ENCODE measurements around the gene VSNL1. TPM values are rescaled to one million over a fixed set of nuclear protein-coding genes. Genes with fewer than 3 reads are reported as not detected.

Gene VSNL1
- polyA plus RNA-seq, 1 of the 3 experiments (the other 2 are of a cell fraction), result 1.3 TPM

DNA sequence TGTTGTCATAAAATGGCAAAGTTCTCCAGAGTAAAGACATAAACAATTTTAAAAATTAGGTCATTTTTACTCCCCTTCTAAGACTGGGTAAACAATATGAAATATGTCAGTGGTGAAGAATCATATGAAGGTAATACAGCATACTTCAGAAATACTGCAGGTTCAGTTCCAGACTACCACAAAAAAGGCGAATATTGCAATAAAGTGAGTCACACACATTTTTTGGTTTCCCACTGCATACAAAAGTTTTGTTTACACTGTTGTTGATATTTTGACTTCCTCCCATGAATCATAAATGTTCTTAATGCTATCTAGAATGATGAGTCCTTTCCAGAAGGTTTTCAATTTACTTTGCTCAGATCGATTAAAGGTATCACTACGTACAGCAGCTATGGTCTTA lies 139.6 kb downstream of the VSNL1 start:
- Histone ChIP-seq H3K79me2 (ENCODE audit: insufficient read depth) (no peaks in the 10 kb centered on the region), H3K36me3 (replicated peaks in 1 of 2; ENCODE audit: control insufficient read depth in 1 of 2, insufficient read depth in 2 of 2, low read length in 1 of 2) (peaks cover 69% of the 10 kb centered on the region in 2 experiments), H2AFZ (ENCODE audit: low read depth) (no peak overlapping the region), H3K27me3 (ENCODE audit: insufficient read depth) (no peaks in the 10 kb centered on the region), H4K20me1 (ENCODE audit: insufficient read depth) (no peaks in the 10 kb centered on the region), H3F3A (replicated peaks; ENCODE audit: insufficient read depth) (peaks cover 1% of the 10 kb centered on the region), H3K9me3 (no peaks in the 10 kb centered on the region), H3K4me2 (no peak overlapping the region), H3K4me3 (ENCODE audit: low read depth in 2 of 2, low read length in 1 of 2) (no peak overlapping the region), H3K4me1 (ENCODE audit: control insufficient read depth in 1 of 2, insufficient read depth in 2 of 2, low read depth in 1 of 2, low read length in 1 of 2) (peaks cover 0 to 1% of the 10 kb centered on the region in 2 experiments; a peak in 2 of 4 replicates), H3K9me2 (0 out of 2 replicates have a peak, but pooled peaks cover under 1% of the 10 kb centered on the region), H3K9ac (no peak overlapping the region), H3K27ac (ENCODE audit: low read depth in 2 of 2, low read length in 1 of 2) (no peak overlapping the region)
- TF ChIP-seq TEAD4 (IDR thresholded peaks at IDR 0.05; ENCODE audit: borderline replicate concordance, insufficient read depth), result no peak
- no peak for TF ChIP-seq JUND (IDR thresholded peaks at IDR 0.05)
- TF ChIP-seq, protein P1, sequence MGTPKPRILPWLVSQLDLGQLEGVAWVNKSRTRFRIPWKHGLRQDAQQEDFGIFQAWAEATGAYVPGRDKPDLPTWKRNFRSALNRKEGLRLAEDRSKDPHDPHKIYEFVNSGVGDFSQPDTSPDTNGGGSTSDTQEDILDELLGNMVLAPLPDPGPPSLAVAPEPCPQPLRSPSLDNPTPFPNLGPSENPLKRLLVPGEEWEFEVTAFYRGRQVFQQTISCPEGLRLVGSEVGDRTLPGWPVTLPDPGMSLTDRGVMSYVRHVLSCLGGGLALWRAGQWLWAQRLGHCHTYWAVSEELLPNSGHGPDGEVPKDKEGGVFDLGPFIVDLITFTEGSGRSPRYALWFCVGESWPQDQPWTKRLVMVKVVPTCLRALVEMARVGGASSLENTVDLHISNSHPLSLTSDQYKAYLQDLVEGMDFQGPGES (IDR thresholded peaks at IDR 0.05; ENCODE audit: low read depth, low read length), result no peak
- no peak for TF ChIP-seq NRF1 (IDR thresholded peaks at IDR 0.05; ENCODE audit: low read depth, low read length)
- TF ChIP-seq RCOR1 (IDR thresholded peaks at IDR 0.05; ENCODE audit: low read length), result no peak
- 94% methylated on average over 3 of the region's 3 CpGs for WGBS (ENCODE audit: low lambda C conversion rate)
- ChIA-PET POLR2A (no interaction called here), CTCF (interaction anchor here (1.1 to 23.7 kb wide), 4 partner anchors 9 to 53 kb away, joined by 3 to 471 read pairs (median 14); no protein-coding TSS in a partner anchor)
- DNase-seq, result no peak

DNA sequence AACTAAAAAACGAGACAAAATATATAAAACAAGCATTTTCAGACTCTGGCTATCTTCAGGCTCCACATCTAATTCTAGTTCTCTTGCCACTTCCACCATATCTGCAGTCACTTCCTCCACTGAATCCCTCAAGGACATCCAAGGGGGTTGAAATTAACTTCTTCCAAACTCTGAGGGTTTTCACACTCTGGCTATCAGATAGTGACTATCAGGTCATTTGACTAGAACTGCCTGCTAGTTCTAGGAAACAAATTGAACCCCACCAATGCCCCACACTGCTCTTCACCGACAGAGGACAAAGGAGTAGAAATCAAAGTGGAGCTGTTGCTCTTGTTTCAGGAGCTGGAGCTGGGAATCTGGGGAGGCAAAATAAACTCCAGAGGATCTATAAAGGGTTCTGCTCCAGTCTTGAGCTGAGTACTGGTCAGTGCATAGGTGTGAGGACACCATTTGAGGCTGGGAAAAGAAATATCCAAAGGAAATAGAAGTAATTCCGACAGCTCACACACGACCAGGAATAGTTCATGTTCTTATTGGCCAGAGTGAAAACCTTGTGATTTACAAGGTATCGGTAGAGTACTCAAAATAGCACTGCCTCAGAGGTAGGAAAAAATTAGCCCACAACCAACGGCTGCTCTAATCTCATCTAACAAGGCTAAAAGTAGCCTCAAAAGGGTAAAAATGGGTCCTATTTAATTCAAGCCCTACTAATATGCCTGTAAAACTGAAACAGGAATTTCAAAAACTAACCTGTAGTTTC lies 141.8 kb downstream of the VSNL1 start:
- H4K20me1 ChIP-seq (ENCODE audit: insufficient read depth), result no peaks in the 10 kb centered on the region
- 91% methylated on average over 6 of the region's 6 CpGs for WGBS (ENCODE audit: low lambda C conversion rate)
- no peaks in the 10 kb centered on the region for H3K79me2 ChIP-seq (ENCODE audit: insufficient read depth)
- H3K9ac ChIP-seq, result no peak overlapping the region
- no peak overlapping the region for H3K4me2 ChIP-seq
- no peaks in the 10 kb centered on the region for H3K27me3 ChIP-seq (ENCODE audit: insufficient read depth)
- TF ChIP-seq, protein P2, sequence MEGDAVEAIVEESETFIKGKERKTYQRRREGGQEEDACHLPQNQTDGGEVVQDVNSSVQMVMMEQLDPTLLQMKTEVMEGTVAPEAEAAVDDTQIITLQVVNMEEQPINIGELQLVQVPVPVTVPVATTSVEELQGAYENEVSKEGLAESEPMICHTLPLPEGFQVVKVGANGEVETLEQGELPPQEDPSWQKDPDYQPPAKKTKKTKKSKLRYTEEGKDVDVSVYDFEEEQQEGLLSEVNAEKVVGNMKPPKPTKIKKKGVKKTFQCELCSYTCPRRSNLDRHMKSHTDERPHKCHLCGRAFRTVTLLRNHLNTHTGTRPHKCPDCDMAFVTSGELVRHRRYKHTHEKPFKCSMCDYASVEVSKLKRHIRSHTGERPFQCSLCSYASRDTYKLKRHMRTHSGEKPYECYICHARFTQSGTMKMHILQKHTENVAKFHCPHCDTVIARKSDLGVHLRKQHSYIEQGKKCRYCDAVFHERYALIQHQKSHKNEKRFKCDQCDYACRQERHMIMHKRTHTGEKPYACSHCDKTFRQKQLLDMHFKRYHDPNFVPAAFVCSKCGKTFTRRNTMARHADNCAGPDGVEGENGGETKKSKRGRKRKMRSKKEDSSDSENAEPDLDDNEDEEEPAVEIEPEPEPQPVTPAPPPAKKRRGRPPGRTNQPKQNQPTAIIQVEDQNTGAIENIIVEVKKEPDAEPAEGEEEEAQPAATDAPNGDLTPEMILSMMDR (IDR thresholded peaks at IDR 0.05), result no peak
- TF ChIP-seq FOSL2 (IDR thresholded peaks at IDR 0.05; ENCODE audit: borderline replicate concordance, low read depth) (no peak), GATA2 (CRISPR knock-in tag; IDR thresholded peaks at IDR 0.05) (no peak), FOXJ3 (CRISPR knock-in tag; IDR thresholded peaks at IDR 0.05) (no peak), JUND (IDR thresholded peaks at IDR 0.05) (no peak), SMC3 (IDR thresholded peaks at IDR 0.05; ENCODE audit: low read depth, low read length) (no peak)
- H3K4me1 ChIP-seq (ENCODE audit: control insufficient read depth in 1 of 2, insufficient read depth in 2 of 2, low read depth in 1 of 2, low read length in 1 of 2), result no peaks in the 10 kb centered on the region; a peak in 1 of 4 replicates
- ChIA-PET CTCF (interaction anchor here (1.0 to 2.1 kb wide), 6 partner anchors 9 to 467 kb away, joined by 3 to 13 read pairs (median 5); no protein-coding TSS in a partner anchor), POLR2A (no interaction called here)
- no peak overlapping the region for H3K4me3 ChIP-seq (ENCODE audit: low read depth in 2 of 2, low read length in 1 of 2)
- H3F3A ChIP-seq (replicated peaks; ENCODE audit: insufficient read depth), result no peaks in the 10 kb centered on the region
- peaks cover 60 to 70% of the 10 kb centered on the region in 2 experiments for H3K36me3 ChIP-seq (replicated peaks in 1 of 2; ENCODE audit: control insufficient read depth in 1 of 2, insufficient read depth in 2 of 2, low read length in 1 of 2)
- DNase-seq, result no peak
- no peak overlapping the region for H3K27ac ChIP-seq (ENCODE audit: low read depth in 2 of 2, low read length in 1 of 2)
- H3K9me3 ChIP-seq, result no peaks in the 10 kb centered on the region
- no peak overlapping the region for H2AFZ ChIP-seq (ENCODE audit: low read depth)
- H3K9me2 ChIP-seq, result 0 out of 2 replicates have a peak, but pooled peaks cover 4% of the 10 kb centered on the region

Measured in SK-N-SH (cell line).